Activated T-helper 1 cell treated with Interleukin-2 at 50 U/mL for 16 hours (primary cell): ENCODE data around the gene IGSF21.

Experiments used
- DNase-seq: peaks from one replicate; pipeline ENCODE4 v3.0.0-alpha.2; 2020; ENCODE audit warnings: low read depth

Gene IGSF21

GRCh38 chr1:18217398-18218043, 109.9 kb downstream of the IGSF21 start:
- DNase-seq = no peak

GRCh38 chr1:18229625-18230024, 122.0 kb downstream of the IGSF21 start:
- no peak for DNase-seq

GRCh38 chr1:18230321-18230720, 122.7 kb downstream of the IGSF21 start:
- no peak for DNase-seq

GRCh38 chr1:18230840-18231239, 123.2 kb downstream of the IGSF21 start:
- no peak for DNase-seq

GRCh38 chr1:18232052-18232451, 124.5 kb downstream of the IGSF21 start:
- no peak for DNase-seq

- DNase-seq = no peak
Observed at GRCh38 chr1:18233176-18233864, 125.7 kb downstream of the IGSF21 start.

- DNase-seq = no peak
Observed at GRCh38 chr1:18234790-18235242, 127.2 kb downstream of the IGSF21 start.

- DNase-seq = no peak
Observed at GRCh38 chr1:18237371-18237770, 129.8 kb downstream of the IGSF21 start.

- DNase-seq = no peak
Observed at GRCh38 chr1:18238190-18238589, 130.6 kb downstream of the IGSF21 start.

- no peak for DNase-seq
Observed at GRCh38 chr1:18239671-18240070, 132.1 kb downstream of the IGSF21 start.

- DNase-seq = no peak
Observed at GRCh38 chr1:18240906-18241305, 133.3 kb downstream of the IGSF21 start.

GRCh38 chr1:18241891-18242290, 134.3 kb downstream of the IGSF21 start:
- DNase-seq = no peak

GRCh38 chr1:18243503-18244175, 136.0 kb downstream of the IGSF21 start:
- no peak for DNase-seq

- DNase-seq = no peak
Observed at GRCh38 chr1:18244762-18245161, 137.2 kb downstream of the IGSF21 start.

GRCh38 chr1:18245647-18246046, 138.0 kb downstream of the IGSF21 start:
- DNase-seq = no peak

GRCh38 chr1:18246543-18246942, 138.9 kb downstream of the IGSF21 start:
- DNase-seq = no peak

- no peak for DNase-seq
Observed at GRCh38 chr1:18247151-18247550, 139.6 kb downstream of the IGSF21 start.

GRCh38 chr1:18249631-18250030, 142.0 kb downstream of the IGSF21 start:
- no peak for DNase-seq

GRCh38 chr1:18253093-18253492, 145.5 kb downstream of the IGSF21 start:
- no peak for DNase-seq

GRCh38 chr1:18256282-18257235, 149.0 kb downstream of the IGSF21 start:
- DNase-seq = no peak

- DNase-seq = no peak
Observed at GRCh38 chr1:18257778-18258177, 150.2 kb downstream of the IGSF21 start.

GRCh38 chr1:18261891-18262290, 154.3 kb downstream of the IGSF21 start:
- DNase-seq = no peak
